ENCODE measurements around the gene TXNDC8. TPM values are rescaled to one million over a fixed set of nuclear protein-coding genes. Genes with fewer than 3 reads are reported as not detected.
A peak's percentile ranks its signal among the peaks of the same experiment; 100 is the strongest.

The TXNDC8 gene
- total RNA-seq, 2 experiments from 2014 or later = not detected

DNA sequence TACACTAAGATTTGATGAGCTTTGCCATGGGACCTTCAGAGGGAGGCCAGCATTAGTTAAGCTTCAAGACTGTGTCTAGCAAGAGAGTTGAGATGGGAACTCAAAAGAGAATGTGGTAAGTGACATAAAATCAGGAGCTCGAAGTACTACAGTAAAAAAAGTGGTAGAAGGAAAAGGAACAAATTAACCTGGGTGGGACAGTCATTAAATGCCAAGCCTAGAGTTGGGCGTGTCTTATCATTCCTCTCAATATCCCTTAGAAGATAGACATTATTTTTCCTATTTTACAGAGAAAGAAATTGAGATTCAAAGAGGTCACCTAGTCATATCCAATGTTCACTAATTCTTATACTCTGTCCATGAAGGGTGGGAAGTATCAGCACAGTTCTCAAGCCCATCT lies 78.1 kb downstream of the TXNDC8 start:
- Mint-ChIP-seq H3K27me3 (no peaks in the 10 kb centered on the region), H3K27ac (peak overlapping the region; percentile 81), H3K36me3 (peaks cover 15% of the 10 kb centered on the region), H3K4me3 (no peak overlapping the region), H3K4me1 (ENCODE audit: low read depth) (peaks cover 32% of the 10 kb centered on the region), H3K9me3 (no peaks in the 10 kb centered on the region)
- ChIA-PET POLR2A (no interaction called here), CTCF (interaction anchor here (1.1 to 1.2 kb wide), 2 partner anchors 9 to 18 kb away, joined by 3 read pairs; no protein-coding TSS in a partner anchor)
- DNase-seq = no peak
- intact Hi-C loops (cut with micrococcal nuclease) = loop anchor here (5.0 to 10.0 kb wide), 5 partner anchors 58 to 1655 kb away; partner anchors contain the start of genes ABITRAM, ECPAS and ELP1

DNA sequence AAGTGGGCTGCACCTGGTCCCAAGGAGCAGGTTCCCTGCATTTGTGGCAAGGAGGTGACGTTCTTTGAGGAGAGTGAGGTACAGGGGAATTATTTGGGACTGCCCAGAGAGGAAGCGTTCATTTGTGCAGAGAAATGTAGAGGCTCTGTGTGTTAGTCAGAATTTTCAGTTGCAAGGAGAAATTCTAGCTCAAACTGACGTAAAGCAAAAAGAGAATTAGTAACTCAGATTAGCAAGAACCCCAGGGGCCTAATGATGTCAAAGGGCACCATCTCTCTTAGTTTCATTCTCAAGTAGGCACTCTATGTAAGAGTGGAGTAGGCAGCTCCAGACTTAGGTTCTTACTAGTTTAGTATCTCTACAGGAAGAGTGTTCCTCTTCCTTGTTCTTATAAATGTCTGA lies 79.0 kb downstream of the TXNDC8 start:
- H3K36me3 Mint-ChIP-seq = peaks cover 17% of the 10 kb centered on the region
- no peaks in the 10 kb centered on the region for H3K27me3 Mint-ChIP-seq
- no peaks in the 10 kb centered on the region for H3K9me3 Mint-ChIP-seq
- peak overlapping the region; percentile 81 for H3K27ac Mint-ChIP-seq
- peaks cover 41% of the 10 kb centered on the region for H3K4me1 Mint-ChIP-seq (ENCODE audit: low read depth)
- intact Hi-C loops (cut with micrococcal nuclease) = loop anchor here (1.0 to 10.0 kb wide), 6 partner anchors 10 to 1656 kb away; partner anchors contain the start of genes ABITRAM, ECPAS and ELP1
- ChIA-PET CTCF (interaction anchor here (1.2 kb wide), 1 partner anchor 19 kb away, joined by 3 read pairs; no protein-coding TSS in a partner anchor), POLR2A (no interaction called here)
- H3K4me3 Mint-ChIP-seq = no peak overlapping the region
- DNase-seq = no peak

DNA sequence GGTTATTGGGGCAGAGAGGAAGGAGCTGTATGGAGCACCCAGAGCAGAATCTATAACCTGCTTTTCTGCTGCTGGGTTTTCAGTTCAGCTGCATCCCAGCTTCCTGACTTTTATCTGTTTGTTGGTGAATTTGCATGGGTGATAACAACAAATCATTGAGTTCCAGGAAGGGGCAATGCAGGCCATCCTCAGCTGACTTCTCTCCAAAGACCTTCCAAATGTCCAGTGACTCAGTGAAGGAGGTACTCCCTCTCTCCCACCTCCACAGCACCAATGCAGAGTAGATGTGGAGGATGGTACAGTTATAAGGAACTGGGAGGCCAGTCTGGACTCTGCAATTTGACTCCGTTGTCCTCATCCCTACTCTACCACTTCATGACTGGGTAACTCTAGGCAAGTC lies 79.7 kb downstream of the TXNDC8 start:
- peak overlapping the region; percentile 90 for H3K4me3 Mint-ChIP-seq
- no peaks in the 10 kb centered on the region for H3K9me3 Mint-ChIP-seq
- H3K27me3 Mint-ChIP-seq = no peaks in the 10 kb centered on the region
- no peak for DNase-seq
- H3K4me1 Mint-ChIP-seq (ENCODE audit: low read depth) = peaks cover 48% of the 10 kb centered on the region
- peaks cover 20% of the 10 kb centered on the region for H3K36me3 Mint-ChIP-seq
- peak overlapping the region; percentile 97 for H3K27ac Mint-ChIP-seq
- ChIA-PET POLR2A (interaction anchor here (0.8 kb wide), 1 partner anchor 208 kb away, joined by 3 read pairs; no protein-coding TSS in a partner anchor), CTCF (no interaction called here)
- intact Hi-C loops (cut with micrococcal nuclease) = loop anchor here (1.0 to 10.0 kb wide), 12 partner anchors 10 to 1657 kb away; partner anchors contain the start of genes ABITRAM, ECPAS and ELP1

DNA sequence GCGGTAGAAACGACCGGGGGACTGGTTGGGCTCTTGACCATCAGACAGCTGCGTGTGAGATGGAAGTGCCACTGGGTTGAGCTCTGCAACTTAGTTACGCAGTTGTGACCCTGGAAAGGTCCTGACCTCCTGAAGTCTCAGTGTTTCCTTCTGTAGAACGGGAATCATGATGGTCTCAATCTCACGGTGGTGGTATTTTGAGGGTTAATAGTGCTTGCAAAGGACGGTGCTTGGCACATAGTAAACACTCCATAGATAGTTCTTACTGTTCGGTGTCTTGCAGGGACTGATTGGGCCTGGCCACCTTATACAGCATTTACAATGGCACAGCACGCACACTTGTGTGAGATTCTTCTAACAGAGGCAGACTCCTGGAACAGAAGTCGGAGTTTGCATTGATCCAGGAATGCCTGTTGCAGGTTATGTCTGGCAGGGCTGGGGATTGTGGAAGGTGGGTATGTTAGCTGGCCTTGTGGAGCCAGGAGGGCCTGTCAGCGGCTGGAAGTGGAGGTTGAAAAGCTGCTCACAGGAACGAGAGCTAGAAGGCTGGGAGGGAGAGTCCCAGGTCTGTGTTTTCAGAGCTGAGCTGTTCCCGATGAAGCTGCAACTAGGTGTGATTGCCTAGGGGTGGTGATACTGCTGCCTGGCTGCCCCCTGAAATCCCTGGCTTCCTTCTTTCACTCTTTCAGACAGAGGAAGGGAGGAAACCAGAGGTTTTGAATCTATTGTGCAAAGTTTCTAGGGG lies 80.4 kb downstream of the TXNDC8 start:
- peaks cover 25% of the 10 kb centered on the region for H3K36me3 Mint-ChIP-seq
- ChIA-PET POLR2A (interaction anchor here (0.8 to 1.7 kb wide), 6 partner anchors 15 to 1374 kb away, joined by 3 to 9 read pairs (median 4); partner anchors contain the start of gene DNAJC25), CTCF (interaction anchor here (0.8 kb wide), 1 partner anchor 354 kb away, joined by 3 read pairs; no protein-coding TSS in a partner anchor)
- peaks cover 55% of the 10 kb centered on the region for H3K4me1 Mint-ChIP-seq (ENCODE audit: low read depth)
- H3K9me3 Mint-ChIP-seq = no peaks in the 10 kb centered on the region
- no peaks in the 10 kb centered on the region for H3K27me3 Mint-ChIP-seq
- intact Hi-C loops (cut with micrococcal nuclease) = loop anchor here (1.0 to 10.0 kb wide), 11 partner anchors 60 to 1658 kb away; partner anchors contain the start of genes ABITRAM, ECPAS and ELP1
- peak overlapping the region; percentile 90 for H3K4me3 Mint-ChIP-seq
- peak; percentile 50 for DNase-seq
- peak overlapping the region; percentile 97 for H3K27ac Mint-ChIP-seq

DNA sequence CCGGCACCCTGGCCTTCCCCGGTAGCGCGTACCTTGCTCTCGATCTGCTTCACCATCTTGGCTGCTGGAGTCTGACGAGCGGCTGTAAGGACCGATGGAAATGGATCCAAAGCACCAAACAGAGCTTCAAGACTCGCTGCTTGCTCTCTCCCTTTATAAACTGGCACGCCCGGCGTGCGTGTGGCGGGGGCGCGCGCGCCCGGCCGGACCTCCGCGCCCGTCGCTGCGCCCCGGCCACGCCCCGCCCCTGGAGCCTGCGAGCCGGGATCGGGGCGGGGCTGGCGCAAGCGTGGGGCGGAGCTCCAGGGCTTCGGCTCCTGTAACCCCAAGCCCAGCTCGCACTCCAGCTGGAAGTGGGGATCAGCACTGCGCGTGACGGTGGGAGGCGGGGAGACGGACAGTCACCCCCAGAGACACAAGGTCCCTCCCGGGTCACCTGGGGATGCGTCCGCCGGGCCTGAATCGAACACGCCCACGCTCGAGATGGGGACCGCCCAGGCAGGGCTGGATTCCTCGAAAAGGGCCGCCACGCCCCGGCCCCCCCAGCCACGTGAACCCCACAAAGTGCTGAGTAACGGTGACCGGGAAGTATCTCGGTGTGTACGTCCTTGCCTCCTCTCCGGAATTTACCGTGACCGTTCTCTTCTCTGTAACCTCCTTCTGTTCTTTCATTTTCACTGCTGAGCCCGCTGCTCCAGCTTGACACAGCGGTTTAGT lies 81.1 kb downstream of the TXNDC8 start, which contains the start of gene TXN:
Gene TXN (minus strand): TSS at position 128 of the 717 bp plus-strand sequence. CDS start 72 bp downstream, at position 56.
- intact Hi-C loops (cut with micrococcal nuclease) = loop anchor here (1.0 to 10.0 kb wide), 11 partner anchors 61 to 1658 kb away; partner anchors contain the start of genes ABITRAM, ECPAS and ELP1
- H3K4me1 Mint-ChIP-seq (ENCODE audit: low read depth) = peaks cover 57% of the 10 kb centered on the region
- CTCF ChIA-PET = interaction anchor here (0.8 kb wide), 1 partner anchor 353 kb away, joined by 3 read pairs; no protein-coding TSS in a partner anchor

DNA sequence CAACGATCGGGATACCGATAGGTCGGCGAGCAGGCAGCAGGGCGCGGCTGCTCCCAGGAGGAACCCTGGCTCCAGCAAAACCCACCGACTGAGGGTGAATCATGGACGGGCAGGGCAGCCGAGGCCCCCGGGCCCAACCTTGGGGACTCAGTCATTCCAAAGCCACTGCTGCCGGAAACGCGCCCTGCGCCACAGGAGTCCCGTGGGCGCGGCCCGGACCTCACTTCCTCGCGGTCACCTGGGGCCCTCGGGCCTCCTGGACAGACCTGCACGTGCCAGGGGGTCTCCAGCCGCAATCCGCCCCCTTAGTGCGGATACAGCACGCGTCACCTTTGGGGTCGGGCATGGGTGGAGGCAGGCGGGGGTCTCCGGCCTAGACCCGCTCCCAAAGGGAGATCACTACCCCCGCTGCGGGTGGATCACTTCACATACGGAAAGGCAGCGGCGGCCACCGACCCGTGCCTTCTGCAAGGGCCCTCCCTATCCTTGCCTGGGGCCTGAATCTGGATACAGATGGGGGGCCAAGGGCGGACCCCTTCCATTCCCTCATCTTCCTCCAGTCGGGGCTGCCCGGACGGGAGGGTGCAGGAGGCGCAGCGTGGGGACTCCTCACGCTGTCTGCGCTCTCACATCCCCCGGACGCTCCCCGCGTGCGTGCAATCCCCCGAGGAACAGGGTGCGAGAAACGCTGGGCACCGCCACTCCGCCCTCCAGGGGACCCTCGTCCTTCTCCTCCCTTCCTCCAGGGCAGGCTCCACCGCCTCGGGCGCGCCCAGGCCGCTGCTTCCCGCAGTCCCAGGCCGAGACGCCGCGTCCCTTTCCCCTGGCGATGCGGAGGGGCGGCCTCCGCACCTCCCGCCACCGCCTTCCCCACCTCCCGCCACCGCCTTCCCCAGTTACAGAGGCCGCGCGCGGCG lies 81.9 kb downstream of the TXNDC8 start:
- intact Hi-C loops (cut with micrococcal nuclease) = loop anchor here (2.0 to 10.0 kb wide), 10 partner anchors 62 to 1659 kb away; partner anchors contain the start of genes ABITRAM, ECPAS and ELP1
- POLR2A ChIA-PET = interaction anchor here (1.2 to 1.7 kb wide), 5 partner anchors 14 to 1376 kb away, joined by 3 to 9 read pairs (median 5); partner anchors contain the start of gene DNAJC25
- Mint-ChIP-seq H3K27me3 (no peaks in the 10 kb centered on the region), H3K4me1 (ENCODE audit: low read depth) (peaks cover 60% of the 10 kb centered on the region), H3K36me3 (peaks cover 31% of the 10 kb centered on the region), H3K9me3 (no peaks in the 10 kb centered on the region), H3K4me3 (peak overlapping the region; percentile 90), H3K27ac (peak overlapping the region; percentile 97)
- DNase-seq = peak; percentile 79
- CTCF ChIA-PET = no interaction called here

More for the DNA sequence above, 81.1 kb downstream of the TXNDC8 start, which contains the start of gene TXN:
- Mint-ChIP-seq H3K9me3 (no peaks in the 10 kb centered on the region), H3K4me3 (peak within 1 kb of the TSS; percentile 90), H3K36me3 (peaks cover 28% of the 10 kb centered on the region), H3K27me3 (no peaks in the 10 kb centered on the region), H3K27ac (peak within 1 kb of the TSS; percentile 97)
- DNase-seq = peak; percentile 95
- POLR2A ChIA-PET = interaction anchor here (1.2 to 1.7 kb wide), 5 partner anchors 14 to 1375 kb away, joined by 3 to 9 read pairs (median 5); partner anchors contain the start of gene DNAJC25

DNA sequence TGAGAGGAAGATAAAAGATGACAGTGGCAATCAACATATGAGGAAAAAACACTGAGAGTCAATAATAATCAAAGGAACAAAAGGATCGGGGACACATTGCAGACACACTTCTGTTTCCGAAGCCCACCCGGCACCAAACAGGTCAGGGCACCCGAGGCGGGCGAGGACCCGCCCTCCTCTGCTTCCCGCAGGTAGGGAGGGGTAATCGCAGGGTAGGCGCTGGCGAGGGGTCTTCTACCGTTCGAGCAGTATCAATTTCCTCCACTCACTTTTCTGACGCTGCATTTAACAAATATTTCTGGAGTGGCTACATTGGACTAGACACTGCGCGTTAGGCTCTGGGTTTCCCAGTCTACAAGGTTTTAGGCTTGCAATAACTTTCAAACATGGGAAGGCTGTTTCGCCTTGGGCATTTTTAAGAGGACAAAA lies 82.6 kb downstream of the TXNDC8 start:
- H3K27ac Mint-ChIP-seq = peak overlapping the region; percentile 97
- peaks cover 64% of the 10 kb centered on the region for H3K4me1 Mint-ChIP-seq (ENCODE audit: low read depth)
- POLR2A ChIA-PET = no interaction called here

DNA sequence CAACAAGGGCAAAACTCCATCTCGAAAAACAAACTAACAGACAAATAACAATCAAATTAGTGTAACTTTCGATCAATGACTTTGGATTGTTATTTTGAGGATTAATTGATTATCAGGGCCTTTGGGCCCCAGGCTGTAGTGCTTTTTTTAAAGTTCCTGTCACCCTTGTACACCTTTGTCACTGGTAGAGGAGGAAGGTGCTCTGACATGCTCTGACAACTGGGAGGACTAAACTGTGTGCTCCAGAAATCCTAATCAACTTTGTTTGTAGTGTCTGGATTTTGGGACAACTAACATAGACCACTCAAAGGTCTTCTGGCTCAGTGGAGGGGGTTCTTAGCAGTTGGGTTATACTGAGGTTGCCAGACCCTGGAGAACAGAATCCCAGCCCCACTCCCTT lies 83.2 kb downstream of the TXNDC8 start:
- Mint-ChIP-seq H3K27ac (peak overlapping the region; percentile 97), H3K9me3 (no peaks in the 10 kb centered on the region), H3K4me1 (ENCODE audit: low read depth) (peaks cover 62% of the 10 kb centered on the region), H3K27me3 (no peaks in the 10 kb centered on the region), H3K4me3 (peak overlapping the region; percentile 90), H3K36me3 (peaks cover 40% of the 10 kb centered on the region)
- intact Hi-C loops (cut with micrococcal nuclease) = loop anchor here (10.0 kb wide), 2 partner anchors 1320 to 1660 kb away; partner anchors contain the start of genes ABITRAM and ELP1
- POLR2A ChIA-PET = no interaction called here
- no peak for DNase-seq
- CTCF ChIA-PET = no interaction called here

More for the DNA sequence above, 82.6 kb downstream of the TXNDC8 start:
- no peaks in the 10 kb centered on the region for H3K9me3 Mint-ChIP-seq
- intact Hi-C loops (cut with micrococcal nuclease) = loop anchor here (5.0 to 10.0 kb wide), 5 partner anchors 62 to 1660 kb away; partner anchors contain the start of genes ABITRAM, ECPAS and ELP1
- H3K4me3 Mint-ChIP-seq = peak overlapping the region; percentile 90
- H3K36me3 Mint-ChIP-seq = peaks cover 35% of the 10 kb centered on the region
- H3K27me3 Mint-ChIP-seq = no peaks in the 10 kb centered on the region
- DNase-seq = no peak
- CTCF ChIA-PET = no interaction called here
